ENCODE measurements around the gene NEDD1. TPM values are rescaled to one million over a fixed set of nuclear protein-coding genes. Genes with fewer than 3 reads are reported as not detected.

The NEDD1 gene
- total RNA-seq, 1 donor = 41.7 TPM

DNA sequence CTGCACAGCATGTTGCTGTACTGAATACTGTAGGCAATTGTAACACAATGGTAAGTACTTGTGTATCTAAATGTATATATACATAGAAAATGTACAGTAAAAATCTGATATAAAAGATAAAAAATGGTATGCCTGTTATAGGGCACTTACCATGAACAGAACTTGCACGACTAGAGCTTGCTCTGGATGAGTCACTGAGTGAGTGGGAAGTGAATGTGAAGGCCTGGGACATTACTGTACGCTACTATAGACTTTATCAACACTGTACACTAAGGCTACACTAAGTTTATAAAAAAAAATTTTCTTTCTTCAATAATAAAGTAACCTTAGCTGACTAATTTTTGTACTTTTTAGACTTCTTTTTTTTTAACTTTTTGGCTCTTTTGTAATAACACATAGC, 24.2 kb upstream of the NEDD1 start:
- H3K27me3 ChIP-seq (ENCODE audit: insufficient read depth, low read length) = no peaks in the 10 kb centered on the region
- no peaks in the 10 kb centered on the region for H3K9me3 ChIP-seq (ENCODE audit: low read depth, low read length)
- no peaks in the 10 kb centered on the region for H3K4me1 ChIP-seq (ENCODE audit: insufficient read depth, low read length)
- H3K4me3 ChIP-seq (ENCODE audit: low read length) = no peak overlapping the region

DNA sequence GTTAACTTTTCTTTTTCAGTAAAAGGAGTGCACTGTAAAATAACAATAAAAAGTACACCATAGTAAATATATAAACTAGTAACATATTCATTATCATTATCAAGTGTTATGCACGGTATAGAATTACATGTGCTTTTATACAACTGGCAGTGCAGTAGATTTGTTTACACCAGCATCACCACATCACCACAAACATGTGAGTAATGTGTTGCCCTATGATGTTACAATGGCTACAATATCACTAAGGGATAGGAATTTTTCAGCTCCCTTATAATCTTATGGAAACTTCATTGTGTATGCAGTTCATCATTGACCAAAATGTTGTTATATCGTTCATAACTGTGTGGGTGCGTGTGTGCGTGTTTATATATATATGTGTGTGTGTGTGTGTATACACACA, 23.5 kb upstream of the NEDD1 start:
- Histone ChIP-seq H3K27me3 (ENCODE audit: insufficient read depth, low read length) (no peaks in the 10 kb centered on the region), H3K4me3 (ENCODE audit: low read length) (no peak overlapping the region), H3K9me3 (ENCODE audit: low read depth, low read length) (no peaks in the 10 kb centered on the region), H3K4me1 (ENCODE audit: insufficient read depth, low read length) (no peaks in the 10 kb centered on the region)

DNA sequence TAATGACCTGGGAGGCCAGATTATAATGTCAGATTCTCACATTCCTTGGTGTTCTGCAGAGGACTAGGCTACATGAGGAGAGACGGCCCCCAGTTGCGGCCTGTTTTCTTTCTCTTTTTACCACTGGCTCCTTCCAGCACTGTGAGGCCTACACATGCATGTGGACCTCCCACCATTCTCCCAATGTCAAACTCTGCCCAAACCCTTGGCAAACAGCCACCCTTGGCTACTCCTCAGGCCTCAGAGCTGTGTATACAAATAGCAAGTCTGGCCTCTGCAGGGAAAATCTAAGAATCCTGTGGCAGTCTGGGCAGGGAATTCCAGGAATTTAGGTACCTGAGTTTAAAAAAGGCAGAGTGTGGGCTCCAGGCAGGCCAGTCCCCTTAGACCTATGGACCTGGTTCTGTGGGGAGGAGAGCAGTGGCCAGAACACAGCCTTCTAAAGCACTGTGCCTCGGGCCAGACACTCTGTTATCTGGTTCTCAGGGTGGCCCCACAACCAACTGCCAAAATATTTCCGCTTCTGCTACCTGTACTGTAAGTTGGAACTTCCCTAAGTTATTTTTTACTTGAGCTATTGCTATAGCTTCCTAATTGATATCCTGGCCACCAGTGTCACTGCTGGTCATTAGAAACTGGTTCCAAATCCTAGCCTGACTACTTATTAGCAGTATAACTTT, 19.9 kb upstream of the NEDD1 start:
- H3K27me3 ChIP-seq (ENCODE audit: insufficient read depth, low read length) = peaks cover 9% of the 10 kb centered on the region
- no peaks in the 10 kb centered on the region for H3K4me1 ChIP-seq (ENCODE audit: insufficient read depth, low read length)
- H3K9me3 ChIP-seq (ENCODE audit: low read depth, low read length) = no peaks in the 10 kb centered on the region
- H3K4me3 ChIP-seq (ENCODE audit: low read length) = no peak overlapping the region

DNA sequence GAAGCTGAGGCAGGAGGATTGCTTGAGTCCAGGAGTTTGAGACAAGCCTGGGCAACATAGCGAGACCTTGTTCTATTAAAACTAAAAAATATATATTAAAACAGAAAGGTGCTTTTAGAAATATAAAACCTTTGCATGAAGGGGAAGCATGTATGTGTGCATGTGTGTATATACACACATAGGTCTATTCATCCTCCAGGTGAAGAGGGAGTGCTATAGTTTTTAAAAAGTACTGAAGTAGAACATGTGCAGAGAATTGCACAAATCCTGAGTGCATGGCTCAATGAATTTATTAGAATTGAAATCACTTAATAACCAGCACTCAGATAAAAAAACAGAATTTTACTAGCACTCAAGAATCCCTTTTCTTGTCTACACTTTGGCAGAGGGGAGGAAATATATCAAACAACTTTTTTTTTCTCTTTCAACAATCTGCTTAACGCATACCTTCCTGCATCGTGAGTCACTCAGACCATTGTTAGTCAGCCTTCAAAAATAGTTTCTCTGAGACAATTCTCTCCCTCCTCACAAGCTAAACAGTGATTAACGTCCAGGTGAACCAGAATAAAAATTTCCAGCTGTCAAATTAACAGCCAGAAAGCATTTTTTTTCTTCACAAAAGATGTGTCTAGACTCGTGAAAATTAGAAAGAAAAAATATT, 17.7 kb upstream of the NEDD1 start:
- H3K4me1 ChIP-seq (ENCODE audit: insufficient read depth, low read length) = no peaks in the 10 kb centered on the region
- peaks cover 9% of the 10 kb centered on the region for H3K27me3 ChIP-seq (ENCODE audit: insufficient read depth, low read length)
- H3K4me3 ChIP-seq (ENCODE audit: low read length) = no peak overlapping the region
- H3K9me3 ChIP-seq (ENCODE audit: low read depth, low read length) = no peaks in the 10 kb centered on the region

- Histone ChIP-seq H3K27me3 (ENCODE audit: insufficient read depth, low read length) (peaks cover 9% of the 10 kb centered on the region), H3K4me1 (ENCODE audit: insufficient read depth, low read length) (no peaks in the 10 kb centered on the region), H3K9me3 (ENCODE audit: low read depth, low read length) (no peaks in the 10 kb centered on the region), H3K4me3 (ENCODE audit: low read length) (no peak overlapping the region)
Measured at GRCh38 chr12:96890331-96890730, 16.7 kb upstream of the NEDD1 start.

DNA sequence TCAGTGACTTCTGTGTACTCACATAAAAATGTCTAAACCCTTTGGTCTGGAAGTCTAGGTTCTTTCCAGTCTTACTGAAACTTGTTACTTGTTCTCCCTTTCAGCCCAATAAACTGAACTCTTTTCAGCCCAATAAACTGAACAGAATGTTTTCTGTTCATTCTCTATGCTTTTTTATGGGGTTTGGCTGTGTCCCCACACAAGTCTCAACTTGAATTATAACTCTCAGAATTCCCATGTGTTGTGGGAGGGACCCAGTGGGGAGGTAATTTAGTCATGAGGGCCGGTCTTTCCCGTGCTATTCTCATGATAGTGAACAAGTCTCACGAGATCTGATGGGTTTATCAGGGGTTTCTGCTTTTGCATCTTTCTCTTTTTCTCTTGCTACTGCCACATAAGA, 15.0 kb upstream of the NEDD1 start:
- peaks cover 9% of the 10 kb centered on the region for H3K27me3 ChIP-seq (ENCODE audit: insufficient read depth, low read length)
- no peaks in the 10 kb centered on the region for H3K4me1 ChIP-seq (ENCODE audit: insufficient read depth, low read length)
- no peak overlapping the region for H3K4me3 ChIP-seq (ENCODE audit: low read length)
- no peaks in the 10 kb centered on the region for H3K9me3 ChIP-seq (ENCODE audit: low read depth, low read length)

GRCh38 chr12:96897421-96897820, 9.6 kb upstream of the NEDD1 start:
- no peaks in the 10 kb centered on the region for H3K27me3 ChIP-seq (ENCODE audit: insufficient read depth, low read length)

GRCh38 chr12:96901175-96901574, 5.9 kb upstream of the NEDD1 start:
- no peaks in the 10 kb centered on the region for H3K9me3 ChIP-seq (ENCODE audit: low read depth, low read length)
- no peaks in the 10 kb centered on the region for H3K4me1 ChIP-seq (ENCODE audit: insufficient read depth, low read length)
- no peaks in the 10 kb centered on the region for H3K27me3 ChIP-seq (ENCODE audit: insufficient read depth, low read length)
- no peak overlapping the region for H3K4me3 ChIP-seq (ENCODE audit: low read length)

More at GRCh38 chr12:96897421-96897820, 9.6 kb upstream of the NEDD1 start:
- H3K9me3 ChIP-seq (ENCODE audit: low read depth, low read length) = no peaks in the 10 kb centered on the region
- H3K4me1 ChIP-seq (ENCODE audit: insufficient read depth, low read length) = no peaks in the 10 kb centered on the region
- H3K4me3 ChIP-seq (ENCODE audit: low read length) = no peak overlapping the region

- Histone ChIP-seq H3K4me1 (ENCODE audit: insufficient read depth, low read length) (no peaks in the 10 kb centered on the region), H3K9me3 (ENCODE audit: low read depth, low read length) (no peaks in the 10 kb centered on the region)
Measured at GRCh38 chr12:96902076-96902475, 5.0 kb upstream of the NEDD1 start.

GRCh38 chr12:96906498-96906848, 584 bp upstream of the NEDD1 start:
- peaks cover 15% of the 10 kb centered on the region for H3K4me1 ChIP-seq (ENCODE audit: insufficient read depth, low read length)
- peak overlapping the region; percentile 96 for H3K4me3 ChIP-seq (ENCODE audit: low read length)
- H3K9me3 ChIP-seq (ENCODE audit: low read depth, low read length) = no peaks in the 10 kb centered on the region
- H3K27me3 ChIP-seq (ENCODE audit: insufficient read depth, low read length) = no peaks in the 10 kb centered on the region

More at GRCh38 chr12:96902076-96902475, 5.0 kb upstream of the NEDD1 start:
- no peak overlapping the region for H3K4me3 ChIP-seq (ENCODE audit: low read length)
- no peaks in the 10 kb centered on the region for H3K27me3 ChIP-seq (ENCODE audit: insufficient read depth, low read length)

DNA sequence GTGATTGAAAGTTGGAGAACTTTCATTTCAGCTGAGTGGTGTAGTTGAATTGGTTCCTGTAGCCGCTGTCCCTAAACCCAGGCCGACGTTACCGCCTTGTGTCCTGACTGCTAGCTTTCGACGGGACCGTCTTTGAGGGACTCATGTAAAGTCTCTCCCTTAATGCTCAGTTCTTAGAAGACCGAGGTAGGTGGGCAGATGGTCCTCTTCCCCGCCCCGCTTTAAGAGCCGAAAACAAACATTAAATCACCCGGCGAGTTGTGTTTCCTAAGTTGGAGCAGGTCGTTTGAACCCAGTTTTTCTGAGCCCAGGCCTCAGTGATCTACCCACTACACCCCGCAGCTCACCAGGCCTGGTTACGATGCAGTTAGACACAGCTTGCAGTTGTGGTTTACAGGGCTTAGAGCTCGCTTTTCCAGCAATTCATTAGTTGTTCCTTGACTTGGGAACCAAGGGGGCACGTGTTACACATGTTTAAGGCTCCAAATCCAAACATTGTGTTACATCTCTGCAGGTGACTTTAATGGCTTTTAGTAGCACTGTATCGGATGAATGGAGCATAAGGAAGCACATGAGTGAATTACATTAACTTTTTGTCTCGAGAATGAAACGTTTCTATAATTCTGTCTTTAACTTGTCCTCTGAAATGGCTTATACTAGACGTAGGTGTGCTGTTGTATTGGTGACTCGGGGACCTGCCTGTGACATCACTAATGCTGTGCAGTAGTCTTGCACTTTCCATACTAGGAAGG, 790 bp downstream of the NEDD1 start:
- peaks cover 15% of the 10 kb centered on the region for H3K4me1 ChIP-seq (ENCODE audit: insufficient read depth, low read length)
- no peaks in the 10 kb centered on the region for H3K9me3 ChIP-seq (ENCODE audit: low read depth, low read length)
- no peaks in the 10 kb centered on the region for H3K27me3 ChIP-seq (ENCODE audit: insufficient read depth, low read length)
- peak overlapping the region; percentile 96 for H3K4me3 ChIP-seq (ENCODE audit: low read length)

GRCh38 chr12:96908423-96908675, 1.3 kb downstream of the NEDD1 start:
- Histone ChIP-seq H3K4me3 (ENCODE audit: low read length) (no peak overlapping the region), H3K9me3 (ENCODE audit: low read depth, low read length) (no peaks in the 10 kb centered on the region), H3K27me3 (ENCODE audit: insufficient read depth, low read length) (no peaks in the 10 kb centered on the region), H3K4me1 (ENCODE audit: insufficient read depth, low read length) (peaks cover 15% of the 10 kb centered on the region)

- Histone ChIP-seq H3K4me3 (ENCODE audit: low read length) (no peak overlapping the region), H3K4me1 (ENCODE audit: insufficient read depth, low read length) (peaks cover 15% of the 10 kb centered on the region), H3K27me3 (ENCODE audit: insufficient read depth, low read length) (no peaks in the 10 kb centered on the region), H3K9me3 (ENCODE audit: low read depth, low read length) (no peaks in the 10 kb centered on the region)
Measured at GRCh38 chr12:96912261-96912660, 5.2 kb downstream of the NEDD1 start.

- Histone ChIP-seq H3K27me3 (ENCODE audit: insufficient read depth, low read length) (no peaks in the 10 kb centered on the region), H3K4me3 (ENCODE audit: low read length) (no peak overlapping the region), H3K4me1 (ENCODE audit: insufficient read depth, low read length) (peaks cover 11% of the 10 kb centered on the region), H3K9me3 (ENCODE audit: low read depth, low read length) (no peaks in the 10 kb centered on the region)
Measured at GRCh38 chr12:96912943-96913342, 5.9 kb downstream of the NEDD1 start.

DNA sequence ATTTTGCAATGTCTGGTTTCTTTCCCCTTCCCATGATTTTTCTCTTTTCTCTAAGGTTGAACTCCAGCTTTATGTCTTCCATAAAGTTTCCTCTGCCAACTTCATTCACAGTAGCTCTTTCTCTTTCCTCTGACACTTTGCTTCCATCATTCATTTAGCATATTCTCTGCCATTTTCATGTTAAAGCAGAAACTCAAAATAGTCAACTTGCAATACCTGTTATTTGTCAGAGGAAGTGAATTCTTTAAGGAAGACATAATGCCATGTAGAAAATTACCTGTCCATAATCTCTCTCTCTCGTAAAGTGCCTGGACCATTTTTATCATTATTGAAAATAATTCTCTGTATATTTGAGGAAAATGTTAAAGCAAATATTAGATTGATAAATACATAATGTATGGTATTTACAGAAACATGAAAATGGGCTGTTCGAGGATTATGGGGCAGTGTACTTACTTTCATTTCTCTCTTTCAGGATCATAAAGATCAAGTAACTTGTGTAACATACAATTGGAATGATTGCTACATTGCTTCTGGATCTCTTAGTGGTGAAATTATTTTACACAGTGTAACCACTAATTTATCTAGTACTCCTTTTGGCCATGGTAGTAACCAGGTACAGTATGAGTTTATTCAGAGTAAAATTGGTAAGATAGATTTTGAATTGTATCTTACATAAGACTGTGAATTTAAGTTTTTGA, 12.6 kb downstream of the NEDD1 start:
- H3K27me3 ChIP-seq (ENCODE audit: insufficient read depth, low read length) = no peaks in the 10 kb centered on the region
- H3K4me3 ChIP-seq (ENCODE audit: low read length) = no peak overlapping the region
- no peaks in the 10 kb centered on the region for H3K9me3 ChIP-seq (ENCODE audit: low read depth, low read length)
- peaks cover 4% of the 10 kb centered on the region for H3K4me1 ChIP-seq (ENCODE audit: insufficient read depth, low read length)

Data from mononuclear cell (primary cell).